Retinal pigment epithelial cell (primary cell): ENCODE results near the gene ITPA.

Source experiments
- DNase-seq: peaks from one replicate; pipeline ENCODE4 v3.0.0-alpha.2; 2010; ENCODE audit warnings: low read depth
- H3K4me3 ChIP-seq: 2 replicates; pipeline ENCODE4 v1.5.1; 2011; ENCODE audit warnings: mild to moderate bottlenecking, low read length, control low read depth, moderate library complexity
- CTCF ChIP-seq: conservative IDR thresholded peaks from 2 replicates; pipeline ENCODE4 v1.5.1; 2011; ENCODE audit warnings: low read depth, low read length, control low read depth, inconsistent platforms

The ITPA gene

DNA sequence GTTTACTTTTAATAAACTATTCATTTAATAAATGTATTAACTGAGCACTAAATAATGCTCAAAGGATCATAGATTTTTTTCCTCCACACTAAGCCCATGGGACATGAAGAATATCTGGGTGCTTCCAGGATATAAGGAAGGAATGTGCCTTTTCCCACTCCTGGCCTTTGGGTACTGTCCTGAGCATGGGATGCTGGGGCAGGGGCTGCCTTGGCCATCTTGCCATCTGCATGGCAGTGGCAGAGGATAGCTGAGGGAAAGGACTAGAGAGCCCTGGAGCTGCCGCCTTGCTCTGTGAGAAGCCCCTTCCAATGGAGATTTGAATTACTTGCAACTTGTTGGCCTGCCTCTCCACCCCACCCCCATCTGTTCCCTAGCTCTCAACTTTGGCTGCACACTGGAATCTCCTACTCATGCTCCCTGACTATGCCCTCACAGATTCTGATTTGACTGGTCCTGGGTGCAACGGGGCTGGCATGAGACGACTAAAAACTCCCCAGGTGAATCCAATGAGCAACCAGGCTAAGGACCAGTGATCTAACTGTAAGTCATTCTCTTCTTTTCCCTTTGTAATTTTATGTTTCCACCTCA, 20.4 kb upstream of the ITPA start:
- no peak for TF ChIP-seq CTCF
- DNase-seq: no peak
- no peak overlapping the region for H3K4me3 ChIP-seq

- no peak for DNase-seq
- H3K4me3 ChIP-seq: no peak overlapping the region
- no peak for TF ChIP-seq CTCF
These were observed 19.7 kb upstream of the ITPA start for GRCh38 chr20:3189561-3190131.

DNA sequence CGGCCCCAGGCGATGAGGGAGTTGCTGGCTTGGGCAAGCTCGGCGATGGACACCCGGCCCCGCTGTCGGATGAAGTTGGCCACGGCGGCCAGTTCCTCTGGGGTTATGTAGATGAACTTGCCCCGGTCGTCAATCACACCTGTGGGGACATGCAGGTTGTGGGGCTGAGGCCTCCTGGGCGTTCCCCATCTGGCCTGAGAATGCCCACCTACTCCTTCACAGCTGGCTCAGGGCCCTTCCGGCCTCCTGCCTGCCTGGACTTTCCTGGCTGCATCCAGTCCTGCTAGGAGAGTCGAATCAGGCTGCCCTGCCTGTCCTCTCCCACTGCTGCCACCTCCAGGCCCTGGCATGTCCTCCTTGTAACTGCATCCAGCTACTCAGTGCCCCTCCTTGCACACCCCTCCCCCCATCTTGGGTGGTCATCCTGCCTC, 18.6 kb upstream of the ITPA start:
- TF ChIP-seq CTCF: no peak
- H3K4me3 ChIP-seq: no peak overlapping the region
- no peak for DNase-seq

DNA sequence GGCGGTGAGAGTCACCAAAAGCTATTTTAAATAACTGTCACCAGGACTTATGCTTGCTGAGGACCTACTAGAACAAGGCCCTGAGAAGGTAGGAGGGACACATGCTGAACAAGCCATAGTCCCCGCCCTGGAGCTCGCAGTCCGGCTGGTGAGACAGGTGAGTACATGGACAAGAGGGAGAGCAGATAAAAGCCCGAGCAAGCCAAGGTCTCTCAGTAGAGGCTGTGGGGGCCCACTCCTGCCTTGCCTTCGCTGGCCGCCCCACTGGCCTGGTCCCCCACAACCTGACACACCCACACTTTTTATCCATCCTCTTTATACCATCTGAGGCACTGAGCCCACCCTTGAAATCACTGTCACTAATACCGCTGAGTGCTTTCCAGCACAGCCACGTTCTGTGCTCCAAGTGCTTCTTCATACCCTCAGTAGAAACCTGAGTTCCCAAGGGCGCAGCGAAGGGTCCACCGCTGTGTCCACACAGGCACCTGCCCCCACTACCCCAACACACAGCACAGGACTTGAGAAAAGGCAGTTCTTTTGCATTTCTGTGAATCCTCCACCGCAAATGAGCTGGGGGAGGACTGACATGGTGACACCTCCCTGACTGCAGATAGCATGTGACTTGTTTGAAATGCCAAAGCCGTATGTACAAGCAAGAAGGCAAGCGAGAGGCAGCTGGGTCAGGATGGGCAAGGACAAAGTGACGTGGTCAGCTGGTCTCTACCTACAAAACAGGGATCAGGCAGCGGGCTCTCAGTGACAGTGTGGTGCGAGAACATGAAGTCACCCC, 16.9 kb upstream of the ITPA start:
- no peak for TF ChIP-seq CTCF
- DNase-seq: no peak
- no peak overlapping the region for H3K4me3 ChIP-seq

- no peak overlapping the region for H3K4me3 ChIP-seq
- TF ChIP-seq CTCF: no peak
- no peak for DNase-seq
These were observed 15.3 kb upstream of the ITPA start for GRCh38 chr20:3193806-3194616.

DNA sequence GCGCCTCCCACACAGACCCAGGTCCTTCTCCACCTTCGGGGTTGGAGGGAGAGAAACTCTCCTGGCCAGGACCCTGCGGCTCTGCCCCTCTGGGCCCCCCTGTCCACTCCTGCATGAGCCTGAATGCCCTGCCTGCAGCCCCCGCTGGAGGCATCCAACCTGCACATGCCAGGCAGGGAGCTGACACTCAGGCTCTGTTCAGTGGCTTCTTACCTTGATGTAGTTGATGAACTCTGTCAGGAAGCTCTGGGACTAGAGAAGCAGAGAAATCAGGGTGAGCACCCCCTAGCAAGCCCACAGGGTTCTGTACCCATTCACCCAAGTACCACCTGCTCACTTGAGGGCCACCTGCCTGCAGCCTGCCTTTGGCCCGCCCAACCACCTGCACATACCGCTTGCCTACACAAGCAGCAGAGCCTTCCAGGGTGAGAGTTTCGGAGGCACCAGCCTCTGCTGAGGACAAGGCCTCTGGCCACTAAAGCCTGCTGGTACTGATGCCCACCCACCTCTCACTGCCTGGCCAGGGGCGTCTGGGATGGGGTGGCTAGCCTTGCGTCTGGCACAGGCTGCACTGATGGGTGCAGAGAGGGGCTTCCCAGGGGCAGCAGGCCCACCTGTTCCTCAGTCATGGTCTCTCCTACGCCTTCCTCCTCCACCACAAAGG, 14.5 kb upstream of the ITPA start:
- no peak for TF ChIP-seq CTCF
- no peak for DNase-seq
- no peak overlapping the region for H3K4me3 ChIP-seq
